K562 (cell line): Measurements from ENCODE around the gene PIP4K2A. TPM values are rescaled to one million over a fixed set of nuclear protein-coding genes. Genes with fewer than 3 reads are reported as not detected.

Experiments
- C11orf30 ChIP-seq: fragments of 450-650 bp; IDR thresholded peaks from 2 replicates; pipeline ENCODE4 v1.6.1; 2016; ENCODE audit warnings: low read depth, mild to moderate bottlenecking
- ELF1 ChIP-seq: fragments of 200-800 bp; sonication (Bioruptor generic); IDR thresholded peaks from 2 replicates; pipeline ENCODE4 v1.6.1; 2016; ENCODE audit warnings: missing genetic modification characterization, missing compliant biosample characterization
- ETV6 ChIP-seq, 3 experiments: fragments of 150-350 bp in 1 of 3; sonication (generic) in 1 of 3; formaldehyde crosslinking in 1 of 3; IDR thresholded peaks; 2 replicates each; pipeline versions ENCODE4 v1.6.1 to v1.8.0; 2014 to 2022; ENCODE audit warnings: borderline replicate concordance in 2 of 3, low read depth in 2 of 3, antibody characterized with exemption in 1 of 3, low read length in 1 of 3, mild to moderate bottlenecking in 1 of 3, missing genetic modification reagents in 1 of 3
- GABPA ChIP-seq: fragments of 200-800 bp; sonication (Bioruptor generic); conservative IDR thresholded peaks from 2 replicates; pipeline ENCODE4 v1.6.1; 2016; ENCODE audit warnings: low read depth, missing genetic modification characterization, missing compliant biosample characterization
- GTF2E2 ChIP-seq: fragments of 200-800 bp; sonication (Bioruptor generic); IDR thresholded peaks from 2 replicates; pipeline ENCODE4 v1.6.1; 2016; ENCODE audit warnings: missing genetic modification characterization, missing compliant biosample characterization
- SMARCA5 ChIP-seq: fragments of 450-650 bp; IDR thresholded peaks from 2 replicates; pipeline ENCODE4 v1.6.1; 2016
- SP2 ChIP-seq: IDR thresholded peaks from 2 replicates; pipeline ENCODE4 v1.6.1; 2011; ENCODE audit warnings: mild to moderate bottlenecking, low read depth, low read length, moderate library complexity; ENCODE audit not compliant: poor library complexity, severe bottlenecking; ENCODE audit errors: extremely low read depth
- ZNF121 ChIP-seq: sonication (generic); formaldehyde crosslinking; conservative IDR thresholded peaks from 2 replicates; pipeline ENCODE4 v1.8.0; 2022; ENCODE audit warnings: missing genetic modification reagents
- ZNF589 ChIP-seq: fragments of 200-800 bp; sonication (Bioruptor generic); IDR thresholded peaks from 2 replicates; pipeline ENCODE4 v1.6.1; 2016; ENCODE audit warnings: low read depth, missing genetic modification characterization, missing compliant biosample characterization
- polyA plus RNA-seq, 8 experiments: library from polyadenylated mRNA; depleted of rRNA in 4 of 8; stranded (reverse) in 5 of 8; unstranded in 3 of 8; fragments of >200 nt; fragmentation: Nextera tagmentation in 2 of 8; fragmentation: Illumina TruSeq in 1 of 8; extraction: Ambion mirVana in 2 of 8; extraction: Trizol in 1 of 8; gene quantifications; 2 replicates each; pipeline versions ENCODE4 v1.2.1 to v1.2.3, GENCODE V29; 2011 to 2014; ENCODE audit warnings: inconsistent platforms in 1 of 8, missing spikeins in 1 of 8
- total RNA-seq, 7 experiments: library from RNA; depleted of rRNA in 6 of 7; stranded (reverse); fragments of >200 nt in 6 of 7; fragmentation: Illumina TruSeq in 2 of 7; extraction: Trizol in 2 of 7; gene quantifications; 2 replicates each; pipeline versions ENCODE4 v1.2.1 to v1.2.3, GENCODE V29; 2011 to 2021; ENCODE audit warnings: low replicate concordance in 1 of 7
- TF ChIP-seq, protein P1 (sequence below): fragments of 450-650 bp; formaldehyde crosslinking; IDR thresholded peaks from 2 replicates; pipeline ENCODE4 v1.4.0; 2022; ENCODE audit warnings: mild to moderate bottlenecking, moderate library complexity

Gene PIP4K2A
- total and polyA plus RNA-seq, 9 of the 15 experiments (the other 6 are each of a cell fraction or from before 2014, with no cell fraction given): 35.6 to 117 (median 71.9) TPM

DNA sequence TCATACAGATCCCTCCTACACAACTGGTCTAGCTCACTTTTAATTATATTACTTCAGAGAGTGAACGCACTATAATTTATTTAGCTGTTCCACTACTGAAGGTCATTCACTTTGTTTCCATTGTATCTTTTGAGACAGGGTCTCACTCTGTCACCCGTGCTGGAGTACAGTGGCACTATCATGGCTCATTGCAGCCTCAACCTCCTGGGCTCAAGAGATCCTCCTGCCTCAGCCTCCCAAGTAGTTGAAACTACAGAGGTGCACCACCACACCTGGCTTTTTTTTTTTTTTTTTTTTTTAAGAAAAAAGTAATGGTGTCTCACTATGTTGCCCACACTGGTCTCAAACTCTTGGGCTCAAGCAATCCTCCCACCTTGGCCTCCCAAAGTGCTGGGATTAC, 49.0 kb downstream of the PIP4K2A start (continued):
- no peak for TF ChIP-seq GABPA (tag)
- TF ChIP-seq GTF2E2 (tag): no peak
- no peak for TF ChIP-seq ETV6 (IDR thresholded peaks at IDR 0.05; ENCODE audit: borderline replicate concordance in 1 of 2, low read depth in 2 of 2, low read length in 1 of 2)
- no peak for TF ChIP-seq ETV6 (CRISPR knock-in tag; IDR thresholded peaks at IDR 0.05; ENCODE audit: borderline replicate concordance)
- no peak for TF ChIP-seq SMARCA5
- no peak for TF ChIP-seq ZNF121
- no peak for TF ChIP-seq C11orf30
- no peak for TF ChIP-seq SP2
- TF ChIP-seq, protein P1, sequence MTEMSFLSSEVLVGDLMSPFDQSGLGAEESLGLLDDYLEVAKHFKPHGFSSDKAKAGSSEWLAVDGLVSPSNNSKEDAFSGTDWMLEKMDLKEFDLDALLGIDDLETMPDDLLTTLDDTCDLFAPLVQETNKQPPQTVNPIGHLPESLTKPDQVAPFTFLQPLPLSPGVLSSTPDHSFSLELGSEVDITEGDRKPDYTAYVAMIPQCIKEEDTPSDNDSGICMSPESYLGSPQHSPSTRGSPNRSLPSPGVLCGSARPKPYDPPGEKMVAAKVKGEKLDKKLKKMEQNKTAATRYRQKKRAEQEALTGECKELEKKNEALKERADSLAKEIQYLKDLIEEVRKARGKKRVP (CRISPR knock-in tag): no peak
- no peak for TF ChIP-seq ELF1 (tag)
- no peak for TF ChIP-seq ZNF589 (CRISPR knock-in tag)
